Endodermal cell (in vitro differentiated cells): ENCODE results near the gene CAMK2A. TPM values are rescaled to one million over a fixed set of nuclear protein-coding genes. Genes with fewer than 3 reads are reported as not detected.

ENCODE experiments used
- DNase-seq: peaks from one replicate; pipeline ENCODE4 v3.0.0-alpha.2; 2017
- H3K27ac ChIP-seq: 2 replicates; pipeline ENCODE4 v1.5.1; 2013; ENCODE audit warnings: mild to moderate bottlenecking, low read depth, low read length, moderate library complexity
- H3K27me3 ChIP-seq: 2 replicates; pipeline ENCODE4 v1.6.1; 2013; ENCODE audit warnings: mild to moderate bottlenecking, low read length, moderate library complexity; ENCODE audit not compliant: insufficient read depth, control insufficient read depth, poor library complexity, severe bottlenecking
- H3K36me3 ChIP-seq: 2 replicates; pipeline ENCODE4 v1.7.0; 2013; ENCODE audit warnings: mild to moderate bottlenecking, low read length, moderate library complexity; ENCODE audit not compliant: control insufficient read depth, insufficient read depth
- H3K4me1 ChIP-seq: one replicate; pipeline ENCODE4 v1.7.0; 2013; ENCODE audit warnings: low read length; ENCODE audit not compliant: control insufficient read depth, insufficient read depth
- H3K4me3 ChIP-seq: 2 replicates; pipeline ENCODE4 v1.5.1; 2013; ENCODE audit warnings: mild to moderate bottlenecking, low read length, moderate library complexity
- H3K9ac ChIP-seq: 2 replicates; pipeline ENCODE4 v1.6.1; 2013; ENCODE audit warnings: mild to moderate bottlenecking, low read length, moderate library complexity; ENCODE audit not compliant: poor library complexity, severe bottlenecking; ENCODE audit errors: extremely low read depth
- H3K9me3 ChIP-seq: 2 replicates; pipeline ENCODE4 v1.6.1; 2013; ENCODE audit warnings: mild to moderate bottlenecking, low read length, moderate library complexity; ENCODE audit not compliant: control insufficient read depth
- H3K27ac Mint-ChIP-seq: 2 replicates; pipeline ENCODE4 v1.8.0; 2020; ENCODE audit warnings: mixed read lengths
- H3K27me3 Mint-ChIP-seq: 2 replicates; pipeline ENCODE4 v1.8.0; 2021; ENCODE audit warnings: mild to moderate bottlenecking, mixed read lengths; ENCODE audit not compliant: insufficient read depth
- H3K36me3 Mint-ChIP-seq: 2 replicates; pipeline ENCODE4 v1.8.0; 2020; ENCODE audit warnings: low read depth, mixed read lengths
- H3K4me1 Mint-ChIP-seq: 2 replicates; pipeline ENCODE4 v1.8.0; 2020; ENCODE audit warnings: mixed read lengths
- H3K4me3 Mint-ChIP-seq: 2 replicates; pipeline ENCODE4 v1.8.0; 2020; ENCODE audit warnings: mild to moderate bottlenecking, moderate library complexity, mixed read lengths
- H3K9me3 Mint-ChIP-seq: 2 replicates; pipeline ENCODE4 v1.8.0; 2020; ENCODE audit warnings: mild to moderate bottlenecking, mixed read lengths
- CTCF ChIP-seq: fragments of 200-600 bp; sonication (generic); conservative IDR thresholded peaks from 2 replicates; pipeline ENCODE4 v1.5.0; 2021; ENCODE audit warnings: antibody characterized with exemption, mild to moderate bottlenecking
- WGBS, 2 experiments: methylation state at CpG; one replicate each; pipeline versions ENCODE4 v1.1.5 to v1.1.7; 2013; ENCODE audit warnings: missing lambda C conversion rate in 2 of 2, mixed read lengths in 1 of 2; ENCODE audit not compliant: insufficient coverage in 1 of 2, insufficient read length in 1 of 2; 5-methylcytosine and 5-hydroxymethylcytosine counted together
- total RNA-seq, 2 donors: library from RNA; stranded (reverse); fragmentation: NEBNext Ultra II Directional in 1 of 2; extraction: Animal tissue kit (Norgen Biotek cat#: 25700) in 1 of 2; gene quantifications; 2 replicates in 1 of 2; 3 replicates in 1 of 2; pipeline ENCODE4 v1.2.1, GENCODE V29; 2021

Gene CAMK2A
- total RNA-seq, 2 donors from 2014 or later, result 0.31 to 0.49 TPM

- Histone ChIP-seq H3K9ac (no peak overlapping the region), H3K4me1 (peaks cover 3% of the 10 kb centered on the region), H3K9me3 (no peaks in the 10 kb centered on the region), H3K4me3 (no peak overlapping the region), H3K27me3 (peaks cover 31% of the 10 kb centered on the region), H3K36me3 (no peaks in the 10 kb centered on the region), H3K27ac (no peak overlapping the region)
- Mint-ChIP-seq H3K27ac (no peak overlapping the region), H3K36me3 (peaks cover 2% of the 10 kb centered on the region), H3K4me1 (peaks cover 3% of the 10 kb centered on the region), H3K9me3 (no peaks in the 10 kb centered on the region), H3K27me3 (peaks cover 78% of the 10 kb centered on the region), H3K4me3 (no peak overlapping the region)
- DNase-seq, result peak; percentile 54
- WGBS, 2 experiments, result 90 to 94% methylated on average over 12 to 18 of the region's 19 CpGs
- peak; percentile 15 for TF ChIP-seq CTCF
Measured at GRCh38 chr5:150293091-150293941, 3.7 kb upstream of the CAMK2A start.

- peaks cover 3% of the 10 kb centered on the region for H3K4me1 Mint-ChIP-seq
- H3K36me3 Mint-ChIP-seq, result no peaks in the 10 kb centered on the region
- 85 to 90% methylated on average over 5 to 13 of the region's 13 CpGs for WGBS, 2 experiments
Measured at GRCh38 chr5:150291388-150292385, 2.1 kb upstream of the CAMK2A start.

More at GRCh38 chr5:150291388-150292385, 2.1 kb upstream of the CAMK2A start:
- Histone ChIP-seq H3K4me1 (no peaks in the 10 kb centered on the region), H3K27ac (no peak overlapping the region), H3K9ac (no peak overlapping the region), H3K4me3 (no peak overlapping the region), H3K9me3 (no peaks in the 10 kb centered on the region), H3K36me3 (no peaks in the 10 kb centered on the region), H3K27me3 (peaks cover 20% of the 10 kb centered on the region)
- TF ChIP-seq CTCF, result no peak
- Mint-ChIP-seq H3K27me3 (peaks cover 67% of the 10 kb centered on the region), H3K4me3 (no peak overlapping the region), H3K9me3 (no peaks in the 10 kb centered on the region), H3K27ac (no peak overlapping the region)
- DNase-seq, result peak; percentile 54
